Hindlimb muscle (tissue), 1 donor: ENCODE results near the gene SLC6A20. TPM values are rescaled to one million over a fixed set of nuclear protein-coding genes. Genes with fewer than 3 reads are reported as not detected.

ENCODE experiments used
- DNase-seq: peaks from one replicate; pipeline ENCODE4 v3.0.0-alpha.2; 2013
- polyA plus RNA-seq: library from polyadenylated mRNA; unstranded; fragments of 120-200 nt; gene quantifications from one replicate; pipeline ENCODE4 v1.2.1, GENCODE V29; 2013; ENCODE audit not compliant: insufficient read length

SLC6A20 gene
- polyA plus RNA-seq, 1 donor, result 0.15 TPM

DNA sequence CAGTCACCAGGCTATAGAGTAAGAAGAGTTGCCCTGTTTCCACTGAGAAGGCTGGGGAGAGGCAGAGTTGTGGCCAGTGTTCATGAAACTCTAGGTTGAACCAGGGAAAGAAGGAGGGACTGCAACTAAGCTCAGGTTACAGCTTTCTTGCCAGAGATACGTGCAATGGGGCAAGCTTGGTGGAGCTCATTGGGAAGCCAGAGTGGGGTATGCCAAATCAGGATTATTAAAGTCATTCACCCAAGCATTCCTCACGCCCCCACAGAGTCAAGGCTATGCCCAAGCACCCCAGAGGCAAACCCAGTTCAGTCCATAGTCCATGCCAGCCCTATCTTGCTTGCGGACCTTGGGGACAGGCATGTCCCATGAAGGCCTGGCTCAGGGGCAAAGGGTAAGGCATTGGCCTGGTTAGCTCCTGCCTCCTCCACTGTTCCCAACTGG is 17.6 kb downstream of the SLC6A20 start:
- no peak for DNase-seq

DNA sequence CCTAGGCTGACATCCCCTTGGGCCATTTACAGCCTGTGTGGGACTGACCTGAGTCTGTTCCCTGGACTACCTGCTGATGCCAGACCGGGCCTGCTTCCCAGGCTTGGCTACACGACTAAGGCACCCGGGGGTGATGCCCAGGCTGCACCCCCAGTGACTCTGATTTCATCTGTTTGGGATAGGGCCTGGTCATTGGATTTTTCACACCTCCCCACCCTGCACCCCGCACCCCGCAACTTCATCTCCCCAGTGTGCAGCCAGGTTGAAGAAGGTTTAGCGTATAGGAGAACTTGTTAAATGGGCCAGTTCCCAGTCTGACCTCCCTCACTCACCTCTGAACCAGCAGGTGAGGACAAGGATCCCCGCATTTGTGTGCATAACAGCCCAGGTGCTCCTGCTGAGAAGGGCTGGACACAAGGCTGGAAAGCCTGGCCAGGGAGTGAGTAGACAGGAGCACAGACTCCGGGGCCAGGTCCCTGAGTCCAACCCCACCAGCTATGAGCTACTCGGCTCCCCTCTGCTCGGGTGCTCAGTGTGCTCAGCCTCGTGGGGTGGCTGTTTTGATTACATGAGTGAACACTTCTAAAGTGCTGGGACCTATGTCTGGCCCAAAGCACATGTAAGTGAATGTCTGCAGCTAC is 18.5 kb downstream of the SLC6A20 start:
- no peak for DNase-seq

DNA sequence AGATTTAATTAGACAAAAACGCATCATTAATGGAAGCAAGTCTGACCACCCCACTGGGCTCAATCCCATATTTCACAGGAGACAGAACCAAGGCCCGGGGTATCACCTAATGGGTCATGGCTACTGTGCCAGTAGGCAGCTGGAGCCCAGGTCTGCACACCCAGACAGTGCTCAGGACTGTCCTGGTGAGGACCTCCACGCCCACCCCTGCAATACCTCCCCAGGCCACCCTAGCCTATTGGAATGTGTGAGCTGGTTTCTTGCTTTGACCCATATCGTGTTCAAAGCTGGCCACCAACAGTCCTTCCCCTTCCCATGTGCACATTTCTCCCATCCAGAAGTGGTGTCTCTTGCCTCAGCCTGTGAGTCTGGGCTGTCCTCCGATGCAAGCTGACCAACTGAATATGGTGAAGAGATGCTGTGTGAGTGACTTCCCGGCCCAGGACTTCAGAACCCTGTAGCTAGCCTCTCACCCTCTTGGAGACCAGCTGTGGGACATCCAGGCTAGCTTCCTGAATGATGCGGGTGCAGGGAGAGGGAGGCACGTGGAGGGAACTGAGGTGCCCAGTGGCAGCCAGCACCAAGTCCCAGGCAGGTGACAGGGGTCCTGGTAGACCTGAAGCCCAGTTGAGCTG is 19.1 kb downstream of the SLC6A20 start:
- DNase-seq, result no peak

DNA sequence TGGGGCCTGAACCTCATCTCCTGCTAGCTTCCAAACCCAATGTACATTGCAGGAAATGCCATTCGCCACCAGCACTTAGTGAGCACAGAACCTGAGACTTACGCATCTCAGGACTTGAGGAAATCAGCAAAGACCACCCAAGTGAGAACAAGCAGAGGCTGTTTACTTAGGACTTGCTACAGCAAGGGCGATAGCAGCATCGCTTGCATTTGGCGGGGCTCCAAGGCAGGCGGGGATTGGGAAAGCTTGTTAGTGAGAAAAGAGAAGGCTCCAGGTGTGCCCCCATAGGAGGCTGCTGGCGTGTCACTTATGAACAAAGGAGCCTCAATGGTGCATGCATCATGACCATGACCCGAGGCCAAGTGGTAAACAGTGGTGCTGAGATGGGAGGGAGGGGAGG is 19.7 kb downstream of the SLC6A20 start:
- DNase-seq, result no peak

DNA sequence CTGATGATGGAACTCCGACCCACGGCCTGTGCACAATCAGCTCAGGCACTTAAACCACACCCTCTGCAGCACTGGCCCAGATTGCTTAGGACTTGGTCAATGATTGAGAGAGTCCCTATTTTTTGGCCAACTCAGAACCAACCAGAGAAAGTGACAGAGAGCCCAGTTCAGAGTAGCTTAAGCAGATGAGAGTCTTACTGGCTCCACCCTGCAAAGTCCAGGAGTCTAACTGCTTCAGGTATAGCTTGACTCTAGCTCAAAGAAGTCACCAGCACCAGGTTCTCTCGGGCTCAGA is 20.1 kb downstream of the SLC6A20 start:
- DNase-seq, result no peak

DNA sequence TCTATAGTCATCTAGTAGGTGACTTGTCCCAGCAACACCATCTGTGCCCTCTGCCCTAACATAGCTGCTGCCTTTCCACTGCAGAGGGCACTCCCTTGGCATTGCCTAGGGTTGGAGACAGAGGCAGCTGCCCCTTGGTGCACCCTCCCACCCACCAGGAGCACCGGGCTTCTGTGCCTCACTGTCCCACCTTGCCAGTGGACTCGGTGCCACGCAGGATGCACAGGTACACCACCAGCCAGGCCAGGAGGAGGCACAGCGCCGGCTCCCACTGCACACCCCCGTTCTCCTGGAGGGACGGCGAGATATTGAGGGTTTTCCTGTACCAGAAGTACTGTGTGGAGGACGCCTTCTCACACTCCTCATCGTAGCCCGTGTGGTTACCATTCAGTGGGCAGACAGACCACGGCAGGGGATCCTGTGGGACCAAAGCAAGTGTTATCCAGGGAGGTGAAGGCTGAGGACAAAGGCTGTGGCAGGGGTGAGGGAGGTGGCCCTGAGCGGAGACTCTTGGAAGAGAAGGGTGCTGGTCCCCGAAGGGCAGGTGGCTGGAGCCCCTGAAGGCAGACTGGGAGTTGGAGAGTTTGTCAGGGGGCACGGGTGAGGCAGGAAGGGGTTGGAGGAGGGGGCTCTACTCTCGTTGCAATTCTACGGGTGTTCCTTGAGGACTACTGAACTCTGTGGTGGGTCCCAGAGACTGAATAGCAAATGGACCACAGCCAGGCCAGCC is 20.6 kb downstream of the SLC6A20 start:
- DNase-seq, result no peak

DNA sequence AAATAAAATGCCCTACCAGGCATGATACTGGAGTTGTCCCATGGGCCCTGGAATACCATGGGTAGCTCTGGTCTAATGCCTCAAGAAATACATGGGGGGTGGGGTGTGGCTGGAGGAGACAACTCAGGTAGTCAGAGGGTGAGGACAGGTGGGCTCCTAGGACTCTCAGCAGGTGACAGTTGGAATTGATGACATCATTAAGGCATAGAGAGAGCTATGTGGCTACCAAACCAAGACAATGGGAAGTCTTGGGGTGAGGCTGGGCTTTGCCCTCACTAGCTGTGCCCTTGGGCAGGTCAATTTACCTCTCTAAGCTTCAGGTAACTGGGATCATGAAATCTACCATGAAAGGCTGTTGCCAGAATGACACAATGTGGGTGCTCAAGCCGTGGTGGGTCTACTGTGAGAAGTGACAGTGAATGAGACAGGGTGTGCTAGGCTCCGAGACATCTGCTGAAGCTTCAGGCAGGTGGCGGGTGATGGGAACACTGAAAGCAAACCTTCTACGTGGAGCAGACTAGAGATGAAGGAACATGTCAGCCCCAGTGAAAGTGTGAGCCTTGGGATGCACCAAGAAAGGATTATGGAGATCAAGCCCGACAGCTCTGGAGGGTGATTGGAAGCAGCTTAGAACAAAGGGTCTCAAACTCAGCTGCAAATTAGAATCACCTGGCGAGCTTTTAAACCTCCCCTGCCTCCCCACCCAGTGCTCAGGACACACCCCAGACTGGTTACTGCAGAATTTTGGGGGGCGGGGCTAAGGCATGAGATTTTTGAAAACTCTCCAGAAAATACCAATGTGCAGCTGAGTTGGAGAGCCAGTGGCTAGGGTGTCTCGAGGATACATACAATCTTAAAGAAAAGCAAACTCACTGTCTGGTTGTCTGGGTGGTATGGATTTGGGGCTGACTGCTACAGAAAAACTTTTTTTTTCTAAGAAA is 21.5 kb downstream of the SLC6A20 start:
- no peak for DNase-seq

DNA sequence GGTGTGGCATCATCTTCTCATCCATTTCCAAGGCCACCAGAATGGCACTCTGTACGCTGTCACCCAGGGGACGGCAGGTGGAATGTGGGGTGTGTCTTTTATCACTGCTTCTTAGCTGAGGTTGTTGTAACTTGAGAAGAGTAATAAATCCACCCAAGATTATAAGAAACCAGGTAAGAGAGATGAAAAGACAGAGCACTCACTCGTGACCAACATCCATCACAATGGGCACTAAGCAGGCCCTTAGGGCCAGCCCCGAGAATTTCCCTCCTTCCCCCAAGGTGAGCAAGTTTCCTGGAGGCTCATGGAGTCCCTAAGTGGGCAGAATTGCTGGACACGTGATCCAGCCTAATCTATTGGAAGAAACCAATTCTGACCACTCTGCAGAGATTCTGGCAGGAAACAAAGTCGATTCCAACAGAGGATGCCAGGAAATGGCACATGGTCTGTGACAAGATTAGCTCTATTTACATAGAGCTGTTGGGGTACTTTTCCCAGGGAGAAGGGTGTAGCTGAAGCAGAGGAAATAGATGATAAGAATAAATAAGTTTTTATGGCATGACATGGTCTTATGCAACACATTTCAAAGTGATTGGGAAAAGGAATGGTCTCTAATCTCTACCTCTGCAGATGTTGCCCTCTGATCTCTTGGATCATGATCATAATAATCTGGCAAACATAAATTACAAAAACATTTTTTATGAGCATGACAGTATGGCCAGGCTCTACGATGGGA is 22.5 kb downstream of the SLC6A20 start:
- no peak for DNase-seq

DNA sequence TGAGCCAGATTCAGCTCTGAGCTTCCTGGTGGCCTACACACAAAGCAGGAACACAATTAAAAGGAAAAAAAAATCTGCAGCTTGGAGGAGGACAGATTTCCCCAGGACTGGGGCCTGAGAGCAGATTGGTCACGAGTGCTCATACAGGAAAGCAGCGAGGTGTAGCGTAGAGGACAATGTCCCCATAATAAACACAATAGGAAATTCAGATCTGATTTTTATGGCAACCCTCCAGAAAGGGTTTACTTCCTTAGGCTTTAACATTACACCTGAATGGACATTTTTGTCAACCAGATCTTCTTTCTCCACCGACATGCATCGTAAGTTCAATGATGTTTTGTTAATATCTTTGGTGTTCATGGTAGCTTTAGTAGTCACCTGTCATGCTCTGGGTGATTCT is 23.3 kb downstream of the SLC6A20 start:
- DNase-seq, result no peak

DNA sequence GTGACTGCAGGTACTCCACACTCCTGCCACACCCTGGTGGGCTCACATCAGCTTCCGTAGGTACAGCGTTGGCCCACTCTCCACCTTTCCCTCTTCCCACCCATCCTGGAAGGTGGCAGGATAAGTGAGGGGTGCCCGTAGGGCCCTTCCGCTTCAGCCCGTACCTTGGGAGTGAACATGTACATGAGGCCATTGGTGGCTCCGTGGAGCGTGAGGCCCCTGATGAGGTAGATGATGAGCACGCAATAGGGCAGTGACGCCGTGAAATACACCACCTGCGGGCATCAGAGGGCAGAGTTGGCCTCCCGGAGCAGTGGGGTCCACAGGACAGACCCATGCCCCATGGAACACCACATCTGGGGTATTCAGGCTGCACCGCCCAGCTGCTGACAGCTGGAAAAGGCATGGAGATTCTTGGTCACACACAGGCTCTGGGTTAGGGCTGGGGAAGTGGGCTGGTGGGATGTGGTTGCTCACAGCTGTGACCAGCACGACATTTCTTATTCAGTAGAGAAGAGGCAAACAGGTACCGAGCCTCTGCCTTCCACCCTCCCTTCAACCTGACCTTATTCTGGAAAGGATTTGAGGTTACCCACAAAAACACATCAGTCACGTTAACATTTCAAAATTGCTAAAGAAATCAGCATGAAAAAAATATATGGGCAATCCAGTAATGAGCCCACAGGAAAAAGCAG is 23.8 kb downstream of the SLC6A20 start:
- DNase-seq, result no peak

DNA sequence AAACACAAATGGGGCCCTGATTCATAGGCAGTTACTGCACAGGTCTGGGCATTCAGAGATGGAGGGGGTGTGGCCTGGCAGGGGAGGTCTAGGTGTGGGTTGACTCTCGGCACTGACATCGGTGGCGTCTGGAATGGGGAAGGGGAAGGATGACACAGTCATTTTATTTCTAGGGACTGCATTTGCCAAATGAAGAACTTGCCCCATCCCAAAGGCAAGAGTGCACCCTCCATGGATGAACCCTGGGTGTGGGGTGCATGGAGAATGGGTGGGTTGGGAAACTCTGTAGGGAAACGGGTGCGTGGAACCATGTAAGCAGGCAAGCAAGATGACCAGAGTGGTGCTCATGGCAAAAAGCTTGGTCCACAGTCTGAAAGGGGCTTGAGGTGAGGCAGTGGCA is 24.5 kb downstream of the SLC6A20 start:
- DNase-seq, result no peak

DNA sequence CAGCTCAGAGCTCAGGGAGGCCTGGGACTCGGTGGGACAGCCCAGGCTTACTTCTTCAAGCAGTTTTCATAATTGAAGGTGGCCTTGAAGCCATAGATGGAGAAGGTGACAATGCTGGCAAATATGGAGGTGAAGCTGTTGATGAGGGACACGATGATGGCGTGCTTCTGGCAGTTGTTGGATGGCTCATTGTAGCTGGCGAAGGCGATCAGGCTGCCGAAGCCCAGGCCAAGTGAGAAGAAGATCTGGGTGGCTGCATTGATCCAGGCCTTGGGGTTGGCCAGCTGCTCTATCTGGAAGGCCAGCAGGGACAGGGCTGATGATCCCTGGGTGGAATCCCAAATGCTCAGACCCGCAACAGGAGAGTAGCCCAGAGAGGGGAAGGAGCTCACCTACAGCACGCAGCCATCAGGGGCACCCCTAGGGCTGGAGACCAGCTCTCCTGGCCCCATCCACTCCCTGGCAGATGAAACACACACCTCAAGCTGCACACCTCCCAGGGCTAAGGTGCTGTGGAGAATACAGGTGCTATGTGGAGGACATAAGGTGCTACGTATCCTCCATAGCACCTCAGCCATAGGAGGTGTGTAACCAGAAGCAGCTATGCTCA is 25.1 kb downstream of the SLC6A20 start:
- no peak for DNase-seq

DNA sequence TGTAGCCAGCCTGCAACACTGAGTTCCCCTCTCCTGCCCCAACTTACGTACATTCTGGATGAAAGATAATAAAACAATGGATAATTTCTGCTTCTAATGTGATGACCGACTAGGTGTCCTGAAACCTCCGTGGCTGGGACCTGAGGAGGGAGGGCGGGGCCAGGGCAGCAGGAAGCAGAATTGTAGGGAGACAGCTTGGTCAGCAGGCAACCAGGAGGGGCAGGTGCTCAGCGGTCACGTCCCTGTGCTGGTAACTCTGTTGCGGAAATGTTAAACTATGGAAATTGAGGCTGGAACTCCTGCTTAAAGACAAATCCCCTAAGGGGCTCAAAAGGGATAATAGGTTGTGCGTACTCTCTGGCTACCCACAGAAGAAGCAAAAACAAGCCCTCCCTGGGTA is 30.4 kb downstream of the SLC6A20 start:
- DNase-seq, result no peak

DNA sequence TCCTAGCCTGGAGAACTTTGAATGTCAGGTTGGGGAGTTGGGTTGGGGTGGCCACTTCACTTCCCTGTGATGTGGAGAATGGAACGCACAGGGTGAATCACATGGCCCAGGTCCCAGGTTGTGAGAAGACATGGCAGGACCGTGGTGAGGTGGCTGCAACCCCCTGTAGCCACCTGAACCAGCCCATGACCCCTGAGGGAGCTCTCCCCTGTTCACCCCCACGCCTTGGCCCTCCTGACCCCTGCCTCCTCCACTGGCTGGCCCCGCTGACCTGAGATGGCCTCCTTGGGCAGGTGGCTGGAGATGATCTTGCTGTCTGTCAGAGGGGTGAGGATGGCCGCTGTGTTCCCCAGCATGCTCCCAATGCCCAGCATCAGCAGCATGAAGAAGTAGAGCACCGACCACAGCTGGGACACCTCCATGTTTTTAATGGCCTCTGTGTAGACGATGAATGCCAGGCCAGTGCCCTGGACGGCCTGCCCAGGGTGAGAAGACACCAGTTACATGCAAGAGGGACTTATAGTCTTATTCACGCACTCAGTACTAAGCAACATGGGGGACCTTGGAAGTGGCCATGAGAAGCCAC is 31.0 kb downstream of the SLC6A20 start:
- no peak for DNase-seq

DNA sequence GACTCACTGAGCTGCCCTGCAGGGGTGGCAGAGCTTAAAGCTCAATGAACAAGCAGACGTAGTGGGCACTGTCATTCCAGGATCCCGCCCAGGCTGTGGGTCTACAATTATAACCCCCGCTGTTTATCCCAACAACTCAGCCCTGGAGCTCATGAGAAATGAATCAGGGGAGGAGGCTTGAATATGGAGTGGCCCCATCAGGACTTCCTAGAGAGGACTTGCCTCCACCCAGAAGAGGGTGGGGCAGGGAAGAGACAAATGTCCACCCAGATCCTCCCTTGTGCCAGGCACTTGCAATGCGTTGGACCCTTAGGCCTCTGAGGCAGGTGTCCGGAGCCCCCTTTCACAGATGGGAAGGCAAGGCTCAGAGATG is 33.0 kb downstream of the SLC6A20 start:
- no peak for DNase-seq

DNA sequence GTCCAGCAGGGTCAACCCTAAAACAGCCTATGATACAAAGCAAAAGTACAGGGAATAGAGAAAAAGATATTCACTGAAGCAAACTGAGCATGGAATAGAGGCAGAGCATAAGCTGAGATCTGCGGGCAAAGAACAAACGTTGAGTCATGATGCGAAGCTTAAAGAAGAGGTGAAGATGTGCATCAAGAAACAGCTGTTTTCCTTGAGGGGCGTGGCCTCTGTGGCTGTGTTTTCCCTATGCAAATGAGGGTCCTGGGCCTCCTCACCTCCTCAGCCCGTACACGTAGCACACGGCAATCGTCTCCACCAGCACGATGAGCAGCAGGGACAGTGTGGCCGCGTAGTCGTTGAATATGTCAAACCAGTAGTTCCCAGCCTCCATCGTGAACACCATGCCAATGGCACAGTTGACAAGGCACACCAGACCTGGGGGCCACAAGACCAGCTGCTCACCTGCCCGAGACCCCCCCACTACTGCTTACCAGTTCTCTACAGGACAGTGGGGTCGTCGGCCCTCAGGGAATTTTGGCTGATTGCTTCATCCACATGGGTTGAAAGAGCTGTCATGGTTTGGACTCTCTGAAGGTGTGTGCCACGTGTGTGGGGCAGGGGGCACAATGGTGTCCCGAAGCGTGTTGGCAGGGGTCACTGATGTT is 33.6 kb downstream of the SLC6A20 start:
- no peak for DNase-seq

DNA sequence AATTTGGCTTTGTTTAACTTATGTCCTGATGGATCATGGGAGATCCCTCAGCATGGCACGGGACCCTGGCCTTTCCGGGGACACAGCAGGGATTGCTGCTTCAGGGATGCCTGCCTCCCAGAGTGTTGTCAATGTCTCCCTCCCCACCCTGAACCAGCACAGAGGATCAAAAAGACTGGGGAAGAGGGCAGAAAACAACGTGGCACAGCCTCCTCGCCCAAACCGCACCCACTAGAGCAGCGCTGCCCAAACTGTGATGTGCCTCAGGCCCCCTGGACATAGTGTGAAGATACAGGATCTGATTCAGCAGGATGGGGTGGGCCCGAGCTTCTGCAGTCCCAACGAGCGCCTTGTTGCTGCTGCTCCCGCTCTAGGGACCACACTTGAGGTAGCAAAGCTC is 34.5 kb downstream of the SLC6A20 start:
- no peak for DNase-seq

DNA sequence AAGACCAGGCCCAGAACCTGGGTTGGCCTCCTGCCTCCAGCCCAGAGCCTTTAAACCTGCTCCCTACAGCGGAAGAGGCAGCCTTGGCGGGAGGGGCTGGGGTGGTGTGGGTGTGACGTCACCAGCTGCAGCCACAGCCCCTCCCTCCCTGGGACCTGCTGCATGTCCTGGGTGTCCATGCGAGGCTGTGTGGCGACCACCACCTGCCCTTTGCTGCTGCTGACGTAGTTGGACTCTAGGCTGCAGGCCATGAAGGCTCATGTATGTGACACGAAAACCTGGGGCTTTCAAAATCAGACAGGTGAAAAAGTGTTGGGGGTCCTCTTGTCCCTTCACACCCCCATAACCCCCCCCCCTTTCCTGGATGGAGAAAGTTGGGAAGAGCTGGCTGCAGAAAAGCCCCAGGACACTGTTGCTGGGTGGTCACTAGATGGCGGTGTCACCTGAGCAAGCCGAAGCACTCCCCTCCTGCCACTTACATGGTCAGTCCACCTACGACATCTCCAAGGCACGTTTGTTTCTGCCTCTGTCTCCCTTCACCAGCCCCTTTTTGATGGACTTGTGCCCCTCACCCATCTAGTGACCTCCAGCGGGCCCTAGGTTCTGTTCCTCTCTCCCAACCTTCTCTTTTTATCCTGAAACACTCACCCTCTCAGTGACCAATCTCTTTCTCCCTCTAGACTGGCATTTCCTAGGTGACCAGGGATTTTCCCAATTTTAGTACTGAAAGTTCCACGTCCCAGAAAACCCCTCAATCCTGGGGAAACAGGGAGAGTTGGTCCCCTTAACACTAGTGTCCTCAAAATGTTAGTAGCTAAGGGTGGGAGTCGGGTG is 35.2 kb downstream of the SLC6A20 start:
- DNase-seq, result peak; percentile 43

DNA sequence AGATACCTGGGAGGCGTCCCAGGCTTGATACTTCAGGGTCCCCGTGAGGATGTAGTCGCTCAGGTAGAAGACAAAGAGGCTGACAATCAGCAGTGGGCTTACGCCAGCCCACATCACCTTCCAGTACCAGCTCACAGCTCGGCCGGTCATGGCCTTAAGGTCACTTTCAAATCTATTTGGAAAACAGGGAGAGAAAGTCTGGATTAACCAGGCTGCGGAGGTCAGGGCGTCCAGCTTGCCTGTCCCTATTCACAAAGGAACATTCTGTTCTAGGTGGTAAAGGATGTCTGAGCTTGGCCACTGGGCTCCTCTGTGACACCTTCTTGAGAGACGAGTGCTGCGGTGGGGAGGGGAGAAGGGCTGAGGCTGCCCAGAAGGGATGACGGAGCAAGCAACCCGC is 36.5 kb downstream of the SLC6A20 start:
- no peak for DNase-seq
